ENCODE data around the gene E2F1.

DNA sequence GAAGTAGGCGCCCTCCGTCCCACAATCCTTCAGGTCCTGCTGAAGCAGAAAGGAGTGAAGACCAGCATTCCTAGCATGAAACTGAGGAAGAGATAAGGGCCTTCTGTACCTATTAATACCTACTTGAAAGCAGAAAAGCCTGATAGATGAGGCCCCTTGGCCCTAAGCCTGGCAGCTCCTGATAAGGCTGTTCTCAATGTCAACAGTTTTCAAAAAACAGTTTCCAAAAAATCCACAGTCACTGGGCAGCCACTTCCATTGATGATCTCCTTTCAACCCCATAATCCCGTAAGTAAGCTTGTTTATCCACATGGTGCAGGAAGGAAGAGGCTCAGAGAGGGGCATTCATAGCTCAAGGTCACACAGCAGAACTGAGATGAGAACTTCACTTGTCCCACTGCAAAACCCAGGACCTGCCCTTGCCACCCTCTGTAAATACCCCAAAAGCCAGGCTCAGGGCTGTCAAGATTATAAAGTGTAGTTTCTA is 2.8 kb upstream of the E2F1 start:
- TF ChIP-seq POLR2A (IDR thresholded peaks at IDR 0.05) = no peak
- TF ChIP-seq, protein P1, sequence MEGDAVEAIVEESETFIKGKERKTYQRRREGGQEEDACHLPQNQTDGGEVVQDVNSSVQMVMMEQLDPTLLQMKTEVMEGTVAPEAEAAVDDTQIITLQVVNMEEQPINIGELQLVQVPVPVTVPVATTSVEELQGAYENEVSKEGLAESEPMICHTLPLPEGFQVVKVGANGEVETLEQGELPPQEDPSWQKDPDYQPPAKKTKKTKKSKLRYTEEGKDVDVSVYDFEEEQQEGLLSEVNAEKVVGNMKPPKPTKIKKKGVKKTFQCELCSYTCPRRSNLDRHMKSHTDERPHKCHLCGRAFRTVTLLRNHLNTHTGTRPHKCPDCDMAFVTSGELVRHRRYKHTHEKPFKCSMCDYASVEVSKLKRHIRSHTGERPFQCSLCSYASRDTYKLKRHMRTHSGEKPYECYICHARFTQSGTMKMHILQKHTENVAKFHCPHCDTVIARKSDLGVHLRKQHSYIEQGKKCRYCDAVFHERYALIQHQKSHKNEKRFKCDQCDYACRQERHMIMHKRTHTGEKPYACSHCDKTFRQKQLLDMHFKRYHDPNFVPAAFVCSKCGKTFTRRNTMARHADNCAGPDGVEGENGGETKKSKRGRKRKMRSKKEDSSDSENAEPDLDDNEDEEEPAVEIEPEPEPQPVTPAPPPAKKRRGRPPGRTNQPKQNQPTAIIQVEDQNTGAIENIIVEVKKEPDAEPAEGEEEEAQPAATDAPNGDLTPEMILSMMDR (IDR thresholded peaks at IDR 0.05) = no peak

Measured in esophagus squamous epithelium (tissue), 4 donors.